Stomach (tissue), 9 donors: ENCODE data around the gene RCOR3. TPM values are rescaled to one million over a fixed set of nuclear protein-coding genes. Genes with fewer than 3 reads are reported as not detected.
"Not testable (repeated sequence)": the region's sequence is repeated elsewhere in the genome, so short reads cannot be mapped to it uniquely, and the experiment has no call there.

Source experiments
- DNase-seq, 2 donors: peaks; one replicate each; pipeline versions ENCODE4 v3.0.0 to v3.0.0-alpha.2; 2013 to 2019
- H3K27ac ChIP-seq, 5 donors: fragments of 200-600 bp in 4 of 5; sonication (generic) in 4 of 5; one replicate each; pipeline ENCODE4 v1.5.1; 2013 to 2019; ENCODE audit warnings: mild to moderate bottlenecking in 1 of 5, moderate library complexity in 1 of 5
- H3K27me3 ChIP-seq, 3 donors: fragments of 200-600 bp; sonication (generic); one replicate each; pipeline ENCODE4 v1.5.1; 2017 to 2019; ENCODE audit warnings: mixed run types in 1 of 3
- H3K36me3 ChIP-seq, 4 donors: fragments of 200-600 bp; sonication (generic); 1 replicate in 3 of 4; 2 replicates in 1 of 4; pipeline ENCODE4 v1.5.1; 2016 to 2019
- H3K4me1 ChIP-seq, 4 donors: fragments of 200-600 bp; sonication (generic); one replicate each; pipeline ENCODE4 v1.5.1; 2016 to 2019
- H3K4me3 ChIP-seq, 4 donors: fragments of 200-600 bp; sonication (generic) in 3 of 4; one replicate each; pipeline ENCODE4 v1.5.1; 2016 to 2019; ENCODE audit warnings: mild to moderate bottlenecking in 1 of 4
- H3K9me3 ChIP-seq, 4 donors: fragments of 200-600 bp; sonication (generic); one replicate each; pipeline ENCODE4 v1.5.1; 2016 to 2019
- EP300 ChIP-seq: sonication (generic); formaldehyde crosslinking; IDR thresholded peaks from one replicate; pipeline ENCODE4 v1.6.1; 2017; ENCODE audit warnings: antibody characterized with exemption
- POLR2A ChIP-seq, 4 donors: fragments of 450-650 bp; IDR thresholded peaks; one replicate each; pipeline ENCODE4 v1.6.1; 2016; ENCODE audit warnings: antibody characterized with exemption in 4 of 4, control low read depth in 2 of 4, mild to moderate bottlenecking in 1 of 4, moderate library complexity in 1 of 4
- POLR2AphosphoS5 ChIP-seq, 3 donors: sonication (generic); formaldehyde crosslinking; IDR thresholded peaks; one replicate each; pipeline ENCODE4 v1.6.1; 2016; ENCODE audit warnings: antibody characterized with exemption in 3 of 3
- WGBS, 5 donors: extraction: QIAGEN DNeasy Blood & Tissue Kit in 3 of 5; methylation state at CpG; one replicate each; pipeline versions ENCODE4 v1.1.5 to v1.1.7; 2013 to 2018; 5-methylcytosine and 5-hydroxymethylcytosine counted together
- intact Hi-C: fragments of 100-400 bp; cut with DNase I; formaldehyde crosslinking; loops from one replicate; pipeline ENCODE4 v1.15.1; 2023; ENCODE audit warnings: low total_unique reads
- polyA plus RNA-seq, 3 donors: library from polyadenylated mRNA; stranded (reverse); fragments of 200-250 nt; gene quantifications; one replicate each; pipeline ENCODE4 v1.2.3, GENCODE V29; 2013
- total RNA-seq, 5 donors: library from RNA; depleted of rRNA; stranded (reverse); fragments of >200 nt; gene quantifications; one replicate each; pipeline versions ENCODE4 v1.1.0 to v1.2.3, GENCODE V29; 2014 to 2016
- TF ChIP-seq, protein P1 (sequence below), 7 experiments: fragments of 450-650 bp in 4 of 7; fragments of 200-600 bp in 3 of 7; sonication (generic) in 3 of 7; IDR thresholded peaks; one replicate each; pipeline ENCODE4 v1.5.1; 2016 to 2019; ENCODE audit warnings: antibody characterized with exemption in 7 of 7, control low read depth in 2 of 7, mild to moderate bottlenecking in 1 of 7
- donor health status: healthy with polysubstance abuse.
- donor health status: Bipolar disorder and iron deficiency.
- donor health status: healthy.

The RCOR3 gene
- total and polyA plus RNA-seq, 8 donors: 11.1 to 128 (median 22.0) TPM

- no peaks in the 10 kb centered on the region for H3K9me3 ChIP-seq
- H3K27me3 ChIP-seq: no peaks in the 10 kb centered on the region
- WGBS, 5 donors: 68 to 88% (median 79%) methylated on average over 7 of the region's 7 CpGs
- no peak overlapping the region for H3K27ac ChIP-seq
- H3K4me3 ChIP-seq: no peak overlapping the region
- intact Hi-C loops: no loop called here
- no peak for DNase-seq
- no peaks in the 10 kb centered on the region for H3K36me3 ChIP-seq
- TF ChIP-seq EP300 (no peak), POLR2AphosphoS5 (IDR thresholded peaks at IDR 0.05) (no peak), POLR2A (IDR thresholded peaks at IDR 0.05) (no peak)
- TF ChIP-seq, protein P1, sequence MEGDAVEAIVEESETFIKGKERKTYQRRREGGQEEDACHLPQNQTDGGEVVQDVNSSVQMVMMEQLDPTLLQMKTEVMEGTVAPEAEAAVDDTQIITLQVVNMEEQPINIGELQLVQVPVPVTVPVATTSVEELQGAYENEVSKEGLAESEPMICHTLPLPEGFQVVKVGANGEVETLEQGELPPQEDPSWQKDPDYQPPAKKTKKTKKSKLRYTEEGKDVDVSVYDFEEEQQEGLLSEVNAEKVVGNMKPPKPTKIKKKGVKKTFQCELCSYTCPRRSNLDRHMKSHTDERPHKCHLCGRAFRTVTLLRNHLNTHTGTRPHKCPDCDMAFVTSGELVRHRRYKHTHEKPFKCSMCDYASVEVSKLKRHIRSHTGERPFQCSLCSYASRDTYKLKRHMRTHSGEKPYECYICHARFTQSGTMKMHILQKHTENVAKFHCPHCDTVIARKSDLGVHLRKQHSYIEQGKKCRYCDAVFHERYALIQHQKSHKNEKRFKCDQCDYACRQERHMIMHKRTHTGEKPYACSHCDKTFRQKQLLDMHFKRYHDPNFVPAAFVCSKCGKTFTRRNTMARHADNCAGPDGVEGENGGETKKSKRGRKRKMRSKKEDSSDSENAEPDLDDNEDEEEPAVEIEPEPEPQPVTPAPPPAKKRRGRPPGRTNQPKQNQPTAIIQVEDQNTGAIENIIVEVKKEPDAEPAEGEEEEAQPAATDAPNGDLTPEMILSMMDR (IDR thresholded peaks at IDR 0.05): no peak
- no peaks in the 10 kb centered on the region for H3K4me1 ChIP-seq
These were observed 29.8 kb upstream of the RCOR3 start for GRCh38 chr1:211229365-211229759.

DNA sequence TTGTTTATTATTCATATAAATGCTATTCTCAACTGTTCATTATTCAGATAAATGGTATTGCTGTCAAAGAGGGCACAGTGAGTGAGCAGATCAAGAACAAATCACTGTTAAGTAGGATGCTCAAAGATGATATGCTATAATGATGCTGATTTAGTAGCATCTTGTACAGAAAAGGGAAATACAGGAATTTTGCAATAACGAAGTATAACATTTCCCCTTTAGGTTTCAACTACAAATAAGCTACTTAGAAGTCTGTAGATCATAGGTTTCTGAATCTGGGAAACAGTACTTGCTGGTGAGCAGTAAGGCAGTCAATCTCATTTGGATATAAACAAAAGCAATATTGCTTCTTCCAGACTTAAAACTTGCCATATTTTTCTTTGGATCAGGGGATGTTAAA, 27.3 kb upstream of the RCOR3 start:
- H3K4me1 ChIP-seq: no peaks in the 10 kb centered on the region
- TF ChIP-seq, protein P1 (IDR thresholded peaks at IDR 0.05): no peak
- TF ChIP-seq POLR2A (IDR thresholded peaks at IDR 0.05) (no peak), EP300 (no peak), POLR2AphosphoS5 (IDR thresholded peaks at IDR 0.05) (no peak)
- intact Hi-C loops: no loop called here
- H3K4me3 ChIP-seq: no peak overlapping the region
- no peaks in the 10 kb centered on the region for H3K36me3 ChIP-seq
- H3K27me3 ChIP-seq: no peaks in the 10 kb centered on the region
- 54 to 65% (median 60%) methylated on average over 1 of the region's 1 CpG for WGBS, 5 donors
- H3K9me3 ChIP-seq: no peaks in the 10 kb centered on the region
- no peak overlapping the region for H3K27ac ChIP-seq
- no peak for DNase-seq

- H3K27me3 ChIP-seq: no peaks in the 10 kb centered on the region
- H3K36me3 ChIP-seq: no peaks in the 10 kb centered on the region
- H3K4me3 ChIP-seq: no peak overlapping the region
- DNase-seq: no peak
- H3K4me1 ChIP-seq: no peaks in the 10 kb centered on the region
- H3K27ac ChIP-seq: no peak overlapping the region
- intact Hi-C loops: no loop called here
- no peaks in the 10 kb centered on the region for H3K9me3 ChIP-seq
- TF ChIP-seq POLR2A (IDR thresholded peaks at IDR 0.05): no peak
- no peak for TF ChIP-seq POLR2AphosphoS5 (IDR thresholded peaks at IDR 0.05)
- TF ChIP-seq, protein P1 (IDR thresholded peaks at IDR 0.05): no peak
- no peak for TF ChIP-seq EP300
- WGBS, 5 donors: 85 to 90% (median 89%) methylated on average over 6 of the region's 6 CpGs
These were observed 22.4 kb upstream of the RCOR3 start for GRCh38 chr1:211236633-211237320.

DNA sequence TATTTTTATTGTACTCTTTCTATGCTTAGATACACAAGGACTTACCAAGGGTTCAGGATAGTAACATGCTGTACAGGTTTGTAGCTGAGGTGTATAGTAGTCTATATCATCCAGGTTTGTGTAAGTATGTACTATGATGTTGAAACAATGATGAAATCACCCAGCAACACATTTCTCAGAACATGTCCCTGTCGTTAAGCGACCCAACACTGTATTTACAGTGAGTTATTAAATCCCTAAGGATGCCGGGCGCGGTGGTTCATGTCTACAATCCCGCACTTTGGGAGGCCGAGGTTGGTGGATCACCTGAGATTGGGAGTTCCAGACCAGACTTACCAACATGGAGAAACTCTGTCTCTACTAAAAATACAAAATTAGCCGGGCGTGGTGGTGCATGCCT, 21.6 kb upstream of the RCOR3 start:
- Histone ChIP-seq H3K9me3 (no peaks in the 10 kb centered on the region), H3K27ac (no peak overlapping the region), H3K27me3 (peaks cover 0 to under 1% (median 0%) of the 10 kb centered on the region in 3 donors), H3K4me1 (no peaks in the 10 kb centered on the region), H3K4me3 (no peak overlapping the region), H3K36me3 (no peaks in the 10 kb centered on the region)
- intact Hi-C loops: no loop called here
- WGBS, 5 donors: 92 to 97% (median 96%) methylated on average over 9 of the region's 9 CpGs
- no peak for DNase-seq
- no peak for TF ChIP-seq EP300
- TF ChIP-seq, protein P1 (IDR thresholded peaks at IDR 0.05): no peak
- TF ChIP-seq POLR2A (IDR thresholded peaks at IDR 0.05): no peak
- TF ChIP-seq POLR2AphosphoS5 (IDR thresholded peaks at IDR 0.05): no peak

- DNase-seq, H3K27me3 ChIP-seq, intact Hi-C loops, H3K4me1 ChIP-seq, H3K36me3 ChIP-seq, H3K9me3 ChIP-seq, H3K27ac ChIP-seq, H3K4me3 ChIP-seq: not testable (repeated sequence)
- 90 to 97% (median 94%) methylated on average over 8 of the region's 8 CpGs for WGBS, 5 donors
These were observed 18.6 kb upstream of the RCOR3 start for GRCh38 chr1:211240567-211240966.
